Right lobe of liver (tissue), 4 donors: ENCODE measurements around the gene CD63.

Experiments
- CTCF ChIP-seq, 4 donors: fragments of 200-600 bp in 3 of 4; fragments of 450-650 bp in 1 of 4; IDR thresholded peaks; one replicate each; pipeline versions ENCODE4 v1.5.1 to v1.8.0; 2016 to 2022; ENCODE audit warnings: antibody characterized with exemption in 4 of 4, mild to moderate bottlenecking in 2 of 4
- POLR2A ChIP-seq: fragments of 450-650 bp; IDR thresholded peaks from one replicate; pipeline ENCODE4 v1.6.1; 2017; ENCODE audit warnings: antibody characterized with exemption, mild to moderate bottlenecking
- donor health status: DM: no; HTN: no; CAD: no.
- donor health status: DM: no; HTN: no; CAD: no.
- donor health status: DM: no; HTN: yes; CAD: no.

GRCh38 chr12:55742719-55743405 is 14.1 kb upstream of the CD63 start, which contains the start of gene GDF11:
- TF ChIP-seq CTCF (IDR thresholded peaks at IDR 0.05) (no peak), POLR2A (peak; percentile 20)
